Neural cell (in vitro differentiated cells): ENCODE measurements around the gene GINS2. TPM values are rescaled to one million over a fixed set of nuclear protein-coding genes. Genes with fewer than 3 reads are reported as not detected.
A peak's percentile ranks its signal among the peaks of the same experiment; 100 is the strongest.

Source experiments
- H2AFZ ChIP-seq: fragments of 200-600, 300-800 bp; sonication (generic), shearing (Covaris generic); 2 replicates; pipeline ENCODE4 v1.6.0; 2014; ENCODE audit warnings: low read depth, mild to moderate bottlenecking, antibody characterized with exemption, low read length, moderate library complexity
- H3F3A ChIP-seq: fragments of 200-600 bp; shearing (Covaris generic); 2 replicates; pipeline ENCODE4 v1.6.1; 2016; ENCODE audit warnings: mild to moderate bottlenecking, moderate library complexity, mixed read lengths, antibody characterized with exemption, low read length; ENCODE audit not compliant: insufficient read depth, poor library complexity, severe bottlenecking
- H3K27ac ChIP-seq: fragments of 200-600, 300-800 bp; sonication (generic), shearing (Covaris generic); 2 replicates; pipeline ENCODE4 v1.5.1; 2014; ENCODE audit warnings: mild to moderate bottlenecking, low read length, moderate library complexity
- H3K27me3 ChIP-seq: fragments of 300-800, 200-600 bp; sonication (generic), shearing (Covaris generic); 2 replicates; pipeline ENCODE4 v1.6.0; 2014; ENCODE audit warnings: mild to moderate bottlenecking, low read depth, low read length, moderate library complexity; ENCODE audit not compliant: insufficient read depth
- H3K36me3 ChIP-seq: fragments of 300-800, 200-600 bp; sonication (generic), shearing (Covaris generic); 2 replicates; pipeline ENCODE4 v1.5.1; 2014; ENCODE audit warnings: mild to moderate bottlenecking, antibody characterized with exemption, low read length, moderate library complexity; ENCODE audit not compliant: insufficient read depth
- H3K4me2 ChIP-seq: fragments of 300-800, 200-600 bp; sonication (generic), shearing (Covaris generic); 2 replicates; pipeline ENCODE4 v1.6.0; 2014; ENCODE audit warnings: mild to moderate bottlenecking, low read length
- H3K4me3 ChIP-seq: fragments of 300-800, 200-600 bp; sonication (generic), shearing (Covaris generic); 2 replicates; pipeline ENCODE4 v1.5.1; 2014; ENCODE audit warnings: mild to moderate bottlenecking, low read length, moderate library complexity
- H3K79me2 ChIP-seq: fragments of 200-600 bp; shearing (Covaris generic); replicated peaks from 2 replicates; pipeline ENCODE4 v1.6.0; 2014; ENCODE audit warnings: mild to moderate bottlenecking, low read length, moderate library complexity; ENCODE audit not compliant: insufficient read depth
- H3K9ac ChIP-seq: fragments of 300-800, 200-600 bp; sonication (generic), shearing (Covaris generic); 2 replicates; pipeline ENCODE4 v1.6.1; 2016; ENCODE audit warnings: mild to moderate bottlenecking, low read length, mixed read lengths
- H3K9me2 ChIP-seq: fragments of 200-600 bp; shearing (Covaris generic); 2 replicates; pipeline ENCODE4 v1.6.1; 2016; ENCODE audit warnings: mild to moderate bottlenecking, low read length, mixed read lengths; ENCODE audit not compliant: insufficient read depth
- H3K9me3 ChIP-seq: fragments of 200-600, 300-800 bp; sonication (generic), shearing (Covaris generic); 2 replicates; pipeline ENCODE4 v1.6.1; 2016; ENCODE audit warnings: mild to moderate bottlenecking, mixed run types, low read length, moderate library complexity, mixed read lengths
- H4K20me1 ChIP-seq: fragments of 200-600 bp; shearing (Covaris generic); 2 replicates; pipeline ENCODE4 v1.6.1; 2016; ENCODE audit warnings: mild to moderate bottlenecking, mixed run types; ENCODE audit not compliant: insufficient read depth
- EP300 ChIP-seq: fragments of 450-650 bp; conservative IDR thresholded peaks from 2 replicates; pipeline ENCODE4 v1.6.1; 2014; ENCODE audit warnings: antibody characterized with exemption, mild to moderate bottlenecking, moderate library complexity; ENCODE audit not compliant: poor library complexity, severe bottlenecking
- EZH2 ChIP-seq: fragments of 200-600, 300-800 bp; shearing (Covaris generic), sonication (generic); IDR thresholded peaks from 2 replicates; pipeline ENCODE4 v1.6.1; 2014; ENCODE audit warnings: antibody characterized with exemption, low read length, borderline replicate concordance, mild to moderate bottlenecking; ENCODE audit not compliant: insufficient read depth, poor library complexity, severe bottlenecking
- MXI1 ChIP-seq: fragments of 450-650 bp; conservative IDR thresholded peaks from 2 replicates; pipeline ENCODE4 v1.6.1; 2014; ENCODE audit warnings: antibody characterized with exemption, mild to moderate bottlenecking; ENCODE audit not compliant: poor library complexity, severe bottlenecking
- POLR2AphosphoS5 ChIP-seq: IDR thresholded peaks from 2 replicates; pipeline ENCODE4 v1.6.1; 2012
- RAD21 ChIP-seq: fragments of 450-650 bp; conservative IDR thresholded peaks from 2 replicates; pipeline ENCODE4 v1.6.1; 2014; ENCODE audit warnings: antibody characterized with exemption, mild to moderate bottlenecking, moderate library complexity
- SMC3 ChIP-seq: fragments of 450-650 bp; conservative IDR thresholded peaks from 2 replicates; pipeline ENCODE4 v1.6.1; 2014; ENCODE audit warnings: antibody characterized with exemption, mild to moderate bottlenecking, moderate library complexity; ENCODE audit not compliant: poor library complexity
- TAF1 ChIP-seq: IDR thresholded peaks from 2 replicates; pipeline ENCODE4 v1.6.1; 2012; ENCODE audit warnings: low read depth
- polyA plus RNA-seq: library from polyadenylated mRNA; depleted of rRNA; stranded (reverse); fragments of >200 nt; gene quantifications from 2 replicates; pipeline ENCODE4 v1.2.3, GENCODE V29; 2014
- TF ChIP-seq, protein P1 (sequence below): fragments of 450-650 bp; IDR thresholded peaks from 2 replicates; pipeline ENCODE4 v1.5.1; 2014; ENCODE audit warnings: antibody characterized with exemption, mild to moderate bottlenecking, moderate library complexity; ENCODE audit not compliant: poor library complexity, severe bottlenecking
- TF ChIP-seq, protein P2 (sequence below): IDR thresholded peaks from 2 replicates; pipeline ENCODE4 v1.6.1; 2012; ENCODE audit warnings: borderline replicate concordance

Gene GINS2
- polyA plus RNA-seq, 1 donor from 2014 or later: 9.2 TPM

- H3K79me2 ChIP-seq: no peaks in the 10 kb centered on the region
- H3K27me3 ChIP-seq: no peaks in the 10 kb centered on the region
- H3K27ac ChIP-seq: no peak overlapping the region
- no peaks in the 10 kb centered on the region for H3K9me2 ChIP-seq
- no peaks in the 10 kb centered on the region for H3K9me3 ChIP-seq
- no peak overlapping the region for H3K4me2 ChIP-seq
- no peak overlapping the region for H3K4me3 ChIP-seq
- H2AFZ ChIP-seq: no peak overlapping the region
- no peaks in the 10 kb centered on the region for H3F3A ChIP-seq
- no peaks in the 10 kb centered on the region for H4K20me1 ChIP-seq
- H3K9ac ChIP-seq: no peak overlapping the region
- no peaks in the 10 kb centered on the region for H3K36me3 ChIP-seq
- TF ChIP-seq SMC3 (no peak), RAD21 (no peak), EZH2 (no peak), POLR2AphosphoS5 (no peak), MXI1 (no peak), TAF1 (no peak), EP300 (no peak)
- TF ChIP-seq, protein P1, sequence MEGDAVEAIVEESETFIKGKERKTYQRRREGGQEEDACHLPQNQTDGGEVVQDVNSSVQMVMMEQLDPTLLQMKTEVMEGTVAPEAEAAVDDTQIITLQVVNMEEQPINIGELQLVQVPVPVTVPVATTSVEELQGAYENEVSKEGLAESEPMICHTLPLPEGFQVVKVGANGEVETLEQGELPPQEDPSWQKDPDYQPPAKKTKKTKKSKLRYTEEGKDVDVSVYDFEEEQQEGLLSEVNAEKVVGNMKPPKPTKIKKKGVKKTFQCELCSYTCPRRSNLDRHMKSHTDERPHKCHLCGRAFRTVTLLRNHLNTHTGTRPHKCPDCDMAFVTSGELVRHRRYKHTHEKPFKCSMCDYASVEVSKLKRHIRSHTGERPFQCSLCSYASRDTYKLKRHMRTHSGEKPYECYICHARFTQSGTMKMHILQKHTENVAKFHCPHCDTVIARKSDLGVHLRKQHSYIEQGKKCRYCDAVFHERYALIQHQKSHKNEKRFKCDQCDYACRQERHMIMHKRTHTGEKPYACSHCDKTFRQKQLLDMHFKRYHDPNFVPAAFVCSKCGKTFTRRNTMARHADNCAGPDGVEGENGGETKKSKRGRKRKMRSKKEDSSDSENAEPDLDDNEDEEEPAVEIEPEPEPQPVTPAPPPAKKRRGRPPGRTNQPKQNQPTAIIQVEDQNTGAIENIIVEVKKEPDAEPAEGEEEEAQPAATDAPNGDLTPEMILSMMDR: no peak
- TF ChIP-seq, protein P2, sequence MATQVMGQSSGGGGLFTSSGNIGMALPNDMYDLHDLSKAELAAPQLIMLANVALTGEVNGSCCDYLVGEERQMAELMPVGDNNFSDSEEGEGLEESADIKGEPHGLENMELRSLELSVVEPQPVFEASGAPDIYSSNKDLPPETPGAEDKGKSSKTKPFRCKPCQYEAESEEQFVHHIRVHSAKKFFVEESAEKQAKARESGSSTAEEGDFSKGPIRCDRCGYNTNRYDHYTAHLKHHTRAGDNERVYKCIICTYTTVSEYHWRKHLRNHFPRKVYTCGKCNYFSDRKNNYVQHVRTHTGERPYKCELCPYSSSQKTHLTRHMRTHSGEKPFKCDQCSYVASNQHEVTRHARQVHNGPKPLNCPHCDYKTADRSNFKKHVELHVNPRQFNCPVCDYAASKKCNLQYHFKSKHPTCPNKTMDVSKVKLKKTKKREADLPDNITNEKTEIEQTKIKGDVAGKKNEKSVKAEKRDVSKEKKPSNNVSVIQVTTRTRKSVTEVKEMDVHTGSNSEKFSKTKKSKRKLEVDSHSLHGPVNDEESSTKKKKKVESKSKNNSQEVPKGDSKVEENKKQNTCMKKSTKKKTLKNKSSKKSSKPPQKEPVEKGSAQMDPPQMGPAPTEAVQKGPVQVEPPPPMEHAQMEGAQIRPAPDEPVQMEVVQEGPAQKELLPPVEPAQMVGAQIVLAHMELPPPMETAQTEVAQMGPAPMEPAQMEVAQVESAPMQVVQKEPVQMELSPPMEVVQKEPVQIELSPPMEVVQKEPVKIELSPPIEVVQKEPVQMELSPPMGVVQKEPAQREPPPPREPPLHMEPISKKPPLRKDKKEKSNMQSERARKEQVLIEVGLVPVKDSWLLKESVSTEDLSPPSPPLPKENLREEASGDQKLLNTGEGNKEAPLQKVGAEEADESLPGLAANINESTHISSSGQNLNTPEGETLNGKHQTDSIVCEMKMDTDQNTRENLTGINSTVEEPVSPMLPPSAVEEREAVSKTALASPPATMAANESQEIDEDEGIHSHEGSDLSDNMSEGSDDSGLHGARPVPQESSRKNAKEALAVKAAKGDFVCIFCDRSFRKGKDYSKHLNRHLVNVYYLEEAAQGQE: no peak
These were observed 29.4 kb upstream of the GINS2 start for GRCh38 chr16:85718153-85718477.

DNA sequence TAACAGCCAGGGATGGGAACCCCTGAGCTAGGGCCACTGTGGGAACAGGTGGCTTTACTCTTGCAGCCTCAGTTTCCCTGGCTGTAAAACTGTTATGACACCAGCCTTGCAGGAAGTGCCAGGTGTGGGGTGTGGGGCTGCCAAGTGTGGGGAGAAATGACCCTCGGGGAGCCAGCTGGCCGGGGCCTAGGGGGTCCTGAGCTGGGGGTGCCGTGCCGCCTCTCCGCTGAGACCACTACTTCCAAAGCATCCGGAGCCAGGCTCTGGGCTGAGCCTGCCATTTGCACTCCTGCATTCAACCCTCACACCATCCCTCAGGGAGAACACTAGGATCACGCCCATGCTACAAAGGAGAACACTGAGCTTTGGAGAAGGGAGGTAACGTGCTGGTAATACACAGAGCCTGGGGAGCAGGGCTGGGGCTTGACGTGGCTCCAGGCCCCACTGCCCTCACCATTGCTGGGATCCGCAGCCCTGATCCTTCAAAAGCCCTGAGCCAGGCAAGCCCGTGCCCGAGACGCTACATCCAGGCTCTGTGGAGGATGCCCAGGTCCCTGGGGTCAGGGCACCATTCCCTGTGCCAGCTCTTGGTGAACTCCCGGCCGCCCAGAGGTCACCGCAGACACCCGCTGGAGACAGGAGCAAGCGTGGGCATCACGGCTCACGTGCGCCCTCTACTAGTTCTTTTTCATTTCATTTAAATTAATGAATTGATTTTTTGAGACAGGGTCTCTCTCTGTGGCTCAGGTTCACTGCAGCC lies 28.8 kb upstream of the GINS2 start:
- Histone ChIP-seq H3K27ac (no peak overlapping the region), H4K20me1 (no peaks in the 10 kb centered on the region), H3F3A (no peaks in the 10 kb centered on the region), H3K4me3 (no peak overlapping the region), H3K79me2 (no peaks in the 10 kb centered on the region), H2AFZ (no peak overlapping the region), H3K9me3 (no peaks in the 10 kb centered on the region), H3K9ac (peak overlapping the region; percentile 45), H3K4me2 (no peak overlapping the region), H3K9me2 (no peaks in the 10 kb centered on the region), H3K27me3 (no peaks in the 10 kb centered on the region), H3K36me3 (no peaks in the 10 kb centered on the region)
- TF ChIP-seq EZH2 (no peak), SMC3 (peak; percentile 86), EP300 (no peak), TAF1 (no peak), POLR2AphosphoS5 (no peak), MXI1 (no peak), RAD21 (peak; percentile 87)
- TF ChIP-seq, protein P2: no peak
- TF ChIP-seq, protein P1: peak; percentile 88
